Body of pancreas (tissue), 4 donors: ENCODE data around the gene ICE1.

Source experiments
- POLR2A ChIP-seq, 3 donors: fragments of 450-650 bp; IDR thresholded peaks; one replicate each; pipeline ENCODE4 v1.6.1; 2016; ENCODE audit warnings: antibody characterized with exemption in 3 of 3, mild to moderate bottlenecking in 2 of 3
- TF ChIP-seq, protein P1 (sequence below), 7 experiments: fragments of 450-650 bp in 4 of 7; fragments of 200-600 bp in 3 of 7; sonication (generic) in 3 of 7; IDR thresholded peaks; one replicate each; pipeline ENCODE4 v1.5.1; 2016 to 2019; ENCODE audit warnings: antibody characterized with exemption in 7 of 7

DNA sequence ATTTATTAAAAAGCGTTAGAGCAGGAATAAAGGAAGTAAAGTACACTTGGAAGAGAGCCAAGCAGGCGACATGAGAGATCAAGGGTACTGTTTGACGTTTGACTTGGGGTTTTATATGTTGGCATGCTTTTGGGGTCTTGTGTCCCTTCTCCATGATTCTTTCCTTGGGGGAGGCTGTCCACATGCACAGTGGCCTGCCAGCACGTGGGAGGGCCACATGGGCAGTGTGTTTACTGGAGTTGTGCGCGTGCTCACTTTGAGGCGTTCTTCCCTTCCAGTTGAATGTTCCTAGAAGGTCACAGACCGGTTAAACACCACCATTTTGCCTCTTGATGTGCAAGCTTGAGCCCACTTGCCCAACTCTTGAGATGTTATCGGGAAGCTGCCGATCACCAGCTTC, 49.5 kb upstream of the ICE1 start:
- no peak for TF ChIP-seq POLR2A (IDR thresholded peaks at IDR 0.05)
- TF ChIP-seq, protein P1, sequence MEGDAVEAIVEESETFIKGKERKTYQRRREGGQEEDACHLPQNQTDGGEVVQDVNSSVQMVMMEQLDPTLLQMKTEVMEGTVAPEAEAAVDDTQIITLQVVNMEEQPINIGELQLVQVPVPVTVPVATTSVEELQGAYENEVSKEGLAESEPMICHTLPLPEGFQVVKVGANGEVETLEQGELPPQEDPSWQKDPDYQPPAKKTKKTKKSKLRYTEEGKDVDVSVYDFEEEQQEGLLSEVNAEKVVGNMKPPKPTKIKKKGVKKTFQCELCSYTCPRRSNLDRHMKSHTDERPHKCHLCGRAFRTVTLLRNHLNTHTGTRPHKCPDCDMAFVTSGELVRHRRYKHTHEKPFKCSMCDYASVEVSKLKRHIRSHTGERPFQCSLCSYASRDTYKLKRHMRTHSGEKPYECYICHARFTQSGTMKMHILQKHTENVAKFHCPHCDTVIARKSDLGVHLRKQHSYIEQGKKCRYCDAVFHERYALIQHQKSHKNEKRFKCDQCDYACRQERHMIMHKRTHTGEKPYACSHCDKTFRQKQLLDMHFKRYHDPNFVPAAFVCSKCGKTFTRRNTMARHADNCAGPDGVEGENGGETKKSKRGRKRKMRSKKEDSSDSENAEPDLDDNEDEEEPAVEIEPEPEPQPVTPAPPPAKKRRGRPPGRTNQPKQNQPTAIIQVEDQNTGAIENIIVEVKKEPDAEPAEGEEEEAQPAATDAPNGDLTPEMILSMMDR (IDR thresholded peaks at IDR 0.05) = no peak
